ENCODE data around the gene DNAJC15. TPM values are rescaled to one million over a fixed set of nuclear protein-coding genes. Genes with fewer than 3 reads are reported as not detected.

The DNAJC15 gene
- total RNA-seq, 2 experiments from 2014 or later: 2.2 TPM; not detected in 1

DNA sequence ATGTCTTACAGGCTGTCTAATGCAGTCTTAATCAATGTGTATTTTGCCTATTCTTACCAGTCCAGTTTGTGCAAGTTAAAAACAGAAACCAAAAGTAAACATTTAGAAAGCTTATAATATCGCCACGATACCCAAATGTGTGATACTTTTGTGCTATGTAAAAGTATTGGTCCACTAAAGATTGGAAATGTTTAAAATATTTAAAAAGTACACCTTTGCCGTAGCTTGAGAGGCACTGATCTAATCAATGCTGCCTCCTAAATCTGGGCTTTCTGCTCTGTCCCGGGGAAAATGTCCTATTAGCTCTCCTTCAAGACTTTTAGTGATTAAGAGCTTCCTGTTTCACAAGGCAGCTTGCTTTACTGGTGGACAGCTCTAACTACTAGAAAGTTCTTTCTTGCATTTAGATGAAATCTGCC is 64.7 kb downstream of the DNAJC15 start:
- CTCF ChIA-PET (ENCODE audit: unreplicated experiment): no interaction called here
- no peaks in the 10 kb centered on the region for H3K4me1 ChIP-seq (ENCODE audit: insufficient read depth, low read length, poor library complexity, severe bottlenecking)
- POLR2A ChIA-PET: no interaction called here
- intact Hi-C loops (cut with micrococcal nuclease; ENCODE audit: unreplicated experiment): loop anchor here (5.0 to 10.0 kb wide), 2 partner anchors 147 to 779 kb away; no protein-coding TSS in a partner anchor
- no peak overlapping the region for H3K4me2 ChIP-seq (ENCODE audit: low read length)
- H3K27ac ChIP-seq (ENCODE audit: low read depth, low read length, poor library complexity, severe bottlenecking): no peak overlapping the region
- BruUV-seq (replicated peaks): no TSS peak
- H3K9me3 ChIP-seq (ENCODE audit: low read length): no peaks in the 10 kb centered on the region
- no peaks in the 10 kb centered on the region for H3K79me2 ChIP-seq (ENCODE audit: insufficient read depth, low read depth, low read length)
- H3K36me3 ChIP-seq (ENCODE audit: insufficient read depth, low read length): no peaks in the 10 kb centered on the region
- H2AFZ ChIP-seq (ENCODE audit: low read length): no peak overlapping the region
- no peak for TF ChIP-seq EZH2phosphoT487 (IDR thresholded peaks at IDR 0.05; ENCODE audit: borderline replicate concordance, low read depth, low read length)
- TF ChIP-seq, protein P1, sequence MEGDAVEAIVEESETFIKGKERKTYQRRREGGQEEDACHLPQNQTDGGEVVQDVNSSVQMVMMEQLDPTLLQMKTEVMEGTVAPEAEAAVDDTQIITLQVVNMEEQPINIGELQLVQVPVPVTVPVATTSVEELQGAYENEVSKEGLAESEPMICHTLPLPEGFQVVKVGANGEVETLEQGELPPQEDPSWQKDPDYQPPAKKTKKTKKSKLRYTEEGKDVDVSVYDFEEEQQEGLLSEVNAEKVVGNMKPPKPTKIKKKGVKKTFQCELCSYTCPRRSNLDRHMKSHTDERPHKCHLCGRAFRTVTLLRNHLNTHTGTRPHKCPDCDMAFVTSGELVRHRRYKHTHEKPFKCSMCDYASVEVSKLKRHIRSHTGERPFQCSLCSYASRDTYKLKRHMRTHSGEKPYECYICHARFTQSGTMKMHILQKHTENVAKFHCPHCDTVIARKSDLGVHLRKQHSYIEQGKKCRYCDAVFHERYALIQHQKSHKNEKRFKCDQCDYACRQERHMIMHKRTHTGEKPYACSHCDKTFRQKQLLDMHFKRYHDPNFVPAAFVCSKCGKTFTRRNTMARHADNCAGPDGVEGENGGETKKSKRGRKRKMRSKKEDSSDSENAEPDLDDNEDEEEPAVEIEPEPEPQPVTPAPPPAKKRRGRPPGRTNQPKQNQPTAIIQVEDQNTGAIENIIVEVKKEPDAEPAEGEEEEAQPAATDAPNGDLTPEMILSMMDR (conservative IDR thresholded peaks at IDR 0.05; ENCODE audit: low read length): no peak
- H3K4me3 ChIP-seq (ENCODE audit: low read depth, low read length, poor library complexity, severe bottlenecking): no peak overlapping the region
- DNase-seq (ENCODE audit: low spot score): no peak
- H3K9me2 ChIP-seq (ENCODE audit: insufficient read depth, low read length): no peaks in the 10 kb centered on the region
- H4K20me1 ChIP-seq (ENCODE audit: insufficient read depth, low read length): no peaks in the 10 kb centered on the region

GRCh38 chr13:43089912-43090498 is 66.6 kb downstream of the DNAJC15 start:
- Histone ChIP-seq H3K36me3 (ENCODE audit: insufficient read depth, low read length) (no peaks in the 10 kb centered on the region), H3K4me3 (ENCODE audit: low read depth, low read length, poor library complexity, severe bottlenecking) (no peak overlapping the region), H3K4me2 (ENCODE audit: low read length) (no peak overlapping the region), H3K9me2 (ENCODE audit: insufficient read depth, low read length) (no peaks in the 10 kb centered on the region), H3K27ac (ENCODE audit: low read depth, low read length, poor library complexity, severe bottlenecking) (no peak overlapping the region), H4K20me1 (ENCODE audit: insufficient read depth, low read length) (no peaks in the 10 kb centered on the region), H3K79me2 (ENCODE audit: insufficient read depth, low read depth, low read length) (no peaks in the 10 kb centered on the region), H2AFZ (ENCODE audit: low read length) (no peak overlapping the region), H3K4me1 (ENCODE audit: insufficient read depth, low read length, poor library complexity, severe bottlenecking) (no peaks in the 10 kb centered on the region), H3K9me3 (ENCODE audit: low read length) (no peaks in the 10 kb centered on the region)
- no peak for DNase-seq (ENCODE audit: low spot score)
- TF ChIP-seq, protein P1 (conservative IDR thresholded peaks at IDR 0.05; ENCODE audit: low read length): no peak
- no peak for TF ChIP-seq EZH2phosphoT487 (IDR thresholded peaks at IDR 0.05; ENCODE audit: borderline replicate concordance, low read depth, low read length)
- intact Hi-C loops (cut with micrococcal nuclease; ENCODE audit: unreplicated experiment): loop anchor here (5.0 to 10.0 kb wide), 3 partner anchors 145 to 1975 kb away; no protein-coding TSS in a partner anchor
- BruUV-seq (replicated peaks): no TSS peak
- ChIA-PET POLR2A (no interaction called here), CTCF (ENCODE audit: unreplicated experiment) (no interaction called here)

GRCh38 chr13:43094901-43095300 is 71.5 kb downstream of the DNAJC15 start:
- no peak overlapping the region for H3K27ac ChIP-seq (ENCODE audit: low read depth, low read length, poor library complexity, severe bottlenecking)

More at GRCh38 chr13:43094901-43095300, 71.5 kb downstream of the DNAJC15 start:
- intact Hi-C loops (cut with micrococcal nuclease; ENCODE audit: unreplicated experiment): loop anchor here (10.0 kb wide), 1 partner anchor 1970 kb away; no protein-coding TSS in a partner anchor
- no peaks in the 10 kb centered on the region for H4K20me1 ChIP-seq (ENCODE audit: insufficient read depth, low read length)
- no peak overlapping the region for H2AFZ ChIP-seq (ENCODE audit: low read length)
- H3K4me2 ChIP-seq (ENCODE audit: low read length): no peak overlapping the region
- no peak for TF ChIP-seq EZH2phosphoT487 (IDR thresholded peaks at IDR 0.05; ENCODE audit: borderline replicate concordance, low read depth, low read length)
- TF ChIP-seq, protein P1 (conservative IDR thresholded peaks at IDR 0.05; ENCODE audit: low read length): no peak
- H3K9me2 ChIP-seq (ENCODE audit: insufficient read depth, low read length): no peaks in the 10 kb centered on the region
- ChIA-PET CTCF (ENCODE audit: unreplicated experiment) (no interaction called here), POLR2A (interaction anchor here (0.6 to 1.2 kb wide), 2 partner anchors 93 to 170 kb away, joined by 3 to 4 read pairs; no protein-coding TSS in a partner anchor)
- H3K4me1 ChIP-seq (ENCODE audit: insufficient read depth, low read length, poor library complexity, severe bottlenecking): no peaks in the 10 kb centered on the region
- H3K79me2 ChIP-seq (ENCODE audit: insufficient read depth, low read depth, low read length): no peaks in the 10 kb centered on the region
- no TSS peak for BruUV-seq (replicated peaks)
- no peak overlapping the region for H3K4me3 ChIP-seq (ENCODE audit: low read depth, low read length, poor library complexity, severe bottlenecking)
- no peaks in the 10 kb centered on the region for H3K9me3 ChIP-seq (ENCODE audit: low read length)
- H3K36me3 ChIP-seq (ENCODE audit: insufficient read depth, low read length): no peaks in the 10 kb centered on the region
- DNase-seq (ENCODE audit: low spot score): no peak
